K562 (cell line): Measurements from ENCODE around the gene USP16. TPM values are rescaled to one million over a fixed set of nuclear protein-coding genes. Genes with fewer than 3 reads are reported as not detected.
A peak's percentile ranks its signal among the peaks of the same experiment; 100 is the strongest.

ENCODE experiments used
- ATAC-seq: fragments of 200-7000 bp; cut with Tn5 transposase; 3 replicates; pipeline ENCODE4 v1.9.1; 2020; ENCODE audit warnings: moderate library complexity
- BruUV-seq: library from RNA; stranded (reverse); fragments of 400-500 nt; replicated peaks from 2 replicates; lab custom pipeline; 2021; lab: Mats Ljungman, UMichigan
- CTCF ChIA-PET: fragments of 300-600 bp; formaldehyde crosslinking; extraction: SDS; loops from one replicate; lab custom pipeline; 2021; ENCODE audit warnings: low intra/inter-chr PET ratio; lab: Yijun Ruan, JAX
- POLR2A ChIA-PET: fragments of 300-600, 350-650 bp; sonication (Branson Sonifier 250); formaldehyde crosslinking; extraction: SDS; loops from one replicate; lab custom pipeline; 2021; ENCODE audit warnings: antibody characterized with exemption, inconsistent platforms; lab: Yijun Ruan, JAX
- DNase-seq, 4 experiments: peaks; one replicate each; pipeline versions ENCODE4 v3.0.0 to v3.0.0-alpha.2; 2011 to 2018; ENCODE audit warnings: low spot score in 3 of 4, mixed read lengths in 3 of 4; ENCODE audit errors: extremely low read depth in 1 of 4
- FAIRE-seq: peaks from 2 replicates; lab custom pipeline; 2011; peaks lifted over from hg19 to GRCh38; lab: Jason Lieb, UNC
- H2AFZ ChIP-seq: 2 replicates; pipeline ENCODE4 v1.6.0; 2011; ENCODE audit warnings: low read depth, low read length, control low read depth, inconsistent platforms
- H3K27ac ChIP-seq: fragments of 200-600 bp; 3 replicates; pipeline ENCODE4 v1.8.0; 2011; ENCODE audit warnings: low read depth, mild to moderate bottlenecking, control low read depth, inconsistent platforms, low read length, moderate library complexity, mixed read lengths; ENCODE audit errors: extremely low read depth
- H3K27me3 ChIP-seq, 2 experiments: fragments of 300-600 bp in 1 of 2; 2 replicates in 1 of 2; 3 replicates in 1 of 2; pipeline versions ENCODE4 v1.6.0 to v1.8.0; 2011; ENCODE audit warnings: inconsistent platforms in 2 of 2, low read length in 2 of 2, mild to moderate bottlenecking in 1 of 2, mixed read lengths in 1 of 2, moderate library complexity in 1 of 2; ENCODE audit not compliant: control insufficient read depth in 2 of 2, insufficient read depth in 2 of 2
- H3K36me3 ChIP-seq: fragments of 300-600 bp; 3 replicates; pipeline ENCODE4 v1.8.0; 2011; ENCODE audit warnings: mild to moderate bottlenecking, low read length, inconsistent platforms; ENCODE audit not compliant: control insufficient read depth, insufficient read depth
- H3K4me1 ChIP-seq, 2 experiments: fragments of 200-600 bp in 1 of 2; replicated peaks in 1 of 2; 2 replicates in 1 of 2; 3 replicates in 1 of 2; pipeline versions ENCODE4 v1.5.1 to v1.8.0; 2011; ENCODE audit warnings: inconsistent platforms in 2 of 2, low read length in 2 of 2, mild to moderate bottlenecking in 1 of 2, mixed read lengths in 1 of 2, moderate library complexity in 1 of 2; ENCODE audit not compliant: control insufficient read depth in 2 of 2, insufficient read depth in 2 of 2
- H3K4me2 ChIP-seq: 2 replicates; pipeline ENCODE4 v1.6.1; 2011; ENCODE audit warnings: low read length, control low read depth, inconsistent platforms, mixed read lengths; ENCODE audit not compliant: insufficient read depth
- H3K4me3 ChIP-seq: fragments of 200-600 bp; sonication (generic), shearing (Covaris generic); 2 replicates; pipeline ENCODE4 v1.5.1; 2016; ENCODE audit warnings: control low read depth, inconsistent platforms
- H3K79me2 ChIP-seq: fragments of 200-600 bp; 3 replicates; pipeline ENCODE4 v1.8.0; 2011; ENCODE audit warnings: low read length, inconsistent platforms; ENCODE audit not compliant: control insufficient read depth, insufficient read depth
- H3K9ac ChIP-seq, 2 experiments: 2 replicates each; pipeline versions ENCODE4 v1.6.0 to v1.6.1; 2011; ENCODE audit warnings: low read depth in 2 of 2, low read length in 2 of 2, control low read depth in 1 of 2, inconsistent platforms in 1 of 2, mild to moderate bottlenecking in 1 of 2, mixed read lengths in 1 of 2; ENCODE audit not compliant: insufficient read depth in 1 of 2
- H3K9me1 ChIP-seq: one replicate; pipeline ENCODE4 v1.6.0; 2011; ENCODE audit warnings: inconsistent platforms, mild to moderate bottlenecking, low read length, moderate library complexity; ENCODE audit not compliant: control insufficient read depth, insufficient read depth
- H3K9me3 ChIP-seq: replicated peaks from 2 replicates; pipeline ENCODE4 v1.5.1; 2011; ENCODE audit warnings: low read depth, low read length, inconsistent platforms; ENCODE audit not compliant: control insufficient read depth, insufficient read depth
- H4K20me1 ChIP-seq: replicated peaks from 2 replicates; pipeline ENCODE4 v1.6.1; 2011; ENCODE audit warnings: low read length, inconsistent platforms, mixed read lengths; ENCODE audit not compliant: control insufficient read depth, insufficient read depth
- CREB5 ChIP-seq: fragments of 250-450 bp; sonication (Bioruptor Pico); IDR thresholded peaks from 2 replicates; pipeline ENCODE4 v1.5.0; 2020; ENCODE audit warnings: mild to moderate bottlenecking
- FOS ChIP-seq: IDR thresholded peaks from 3 replicates; pipeline ENCODE4 v1.6.1; 2011; ENCODE audit not compliant: insufficient read length; ENCODE audit errors: extremely low read depth
- GTF2B ChIP-seq: IDR thresholded peaks from 2 replicates; pipeline ENCODE4 v1.6.1; 2011; ENCODE audit not compliant: insufficient read length; ENCODE audit errors: extremely low read depth
- HMG20B ChIP-seq: fragments of 250-450 bp; sonication (Bioruptor Pico); IDR thresholded peaks from 2 replicates; pipeline ENCODE4 v1.5.0; 2021; ENCODE audit warnings: mild to moderate bottlenecking
- LARP7 ChIP-seq: fragments of 450-650 bp; IDR thresholded peaks from 2 replicates; pipeline ENCODE4 v1.6.1; 2016
- LCOR ChIP-seq: sonication (generic); formaldehyde crosslinking; IDR thresholded peaks from 2 replicates; pipeline ENCODE4 v1.8.0; 2022; ENCODE audit warnings: mild to moderate bottlenecking, missing genetic modification reagents
- PTRF ChIP-seq: fragments of 450-650 bp; IDR thresholded peaks from 2 replicates; pipeline ENCODE4 v1.6.1; 2016; ENCODE audit warnings: mild to moderate bottlenecking, missing genetic modification characterization, missing compliant biosample characterization
- SUPT5H ChIP-seq: fragments of 450-650 bp; IDR thresholded peaks from 2 replicates; pipeline ENCODE4 v1.6.1; 2016
- TEAD4 ChIP-seq, 2 experiments: sonication (generic) in 1 of 2; formaldehyde crosslinking in 1 of 2; IDR thresholded peaks; 2 replicates each; pipeline versions ENCODE4 v1.6.1 to v1.8.0; 2012 to 2022; ENCODE audit warnings: borderline replicate concordance in 1 of 2, inconsistent platforms in 1 of 2, low read length in 1 of 2, mild to moderate bottlenecking in 1 of 2, missing genetic modification reagents in 1 of 2
- ZNF239 ChIP-seq: fragments of 250-450 bp; sonication (Bioruptor Pico); IDR thresholded peaks from 2 replicates; pipeline ENCODE4 v1.4.0; 2020; ENCODE audit warnings: mild to moderate bottlenecking
- ZNF408 ChIP-seq: fragments of 250-450 bp; sonication (Bioruptor Pico); IDR thresholded peaks from 2 replicates; pipeline ENCODE4 v1.4.0; 2020; ENCODE audit warnings: low read depth, mild to moderate bottlenecking, moderate library complexity
- WGBS: fragments of 100-300 bp; shearing (Covaris generic); methylation state at CpG from one replicate; pipeline ENCODE4 v1.1.6; 2016; ENCODE audit warnings: low coverage, mixed read lengths; ENCODE audit not compliant: insufficient coverage; ENCODE audit errors: missing lambda C conversion rate; 5-methylcytosine and 5-hydroxymethylcytosine counted together
- in situ Hi-C: fragments of 300-500 bp; cut with MboI; formaldehyde crosslinking; loops from 4 replicates; pipeline ENCODE4 v1.15.0; 2018; ENCODE audit warnings: inconsistent platforms, mixed read lengths
- intact Hi-C: fragments of 100-400 bp; cut with micrococcal nuclease; formaldehyde crosslinking; loops from 2 replicates; pipeline ENCODE4 v1.14.2; 2022
- polyA plus RNA-seq, 8 experiments: library from polyadenylated mRNA; depleted of rRNA in 4 of 8; stranded (reverse) in 5 of 8; unstranded in 3 of 8; fragments of >200 nt; fragmentation: Nextera tagmentation in 2 of 8; fragmentation: Illumina TruSeq in 1 of 8; extraction: Ambion mirVana in 2 of 8; extraction: Trizol in 1 of 8; gene quantifications; 2 replicates each; pipeline versions ENCODE4 v1.2.1 to v1.2.3, GENCODE V29; 2011 to 2014; ENCODE audit warnings: inconsistent platforms in 1 of 8, missing spikeins in 1 of 8
- total RNA-seq, 7 experiments: library from RNA; depleted of rRNA in 6 of 7; stranded (reverse); fragments of >200 nt in 6 of 7; fragmentation: Illumina TruSeq in 2 of 7; extraction: Trizol in 2 of 7; gene quantifications; 2 replicates each; pipeline versions ENCODE4 v1.2.1 to v1.2.3, GENCODE V29; 2011 to 2021; ENCODE audit warnings: low replicate concordance in 1 of 7

USP16 gene
- total and polyA plus RNA-seq, 9 of the 15 experiments (the other 6 are each of a cell fraction or from before 2014, with no cell fraction given): 38.4 to 90.9 (median 62.8) TPM

GRCh38 chr21:29082046-29082815 is 57.8 kb downstream of the USP16 start:
- ChIA-PET POLR2A (interaction anchor here (0.6 kb wide), 1 partner anchor 9 kb away, joined by 3 read pairs; the partner anchor contains the start of gene CCT8), CTCF (no interaction called here)
- DNase-seq (no peak), FAIRE-seq (no peak), ATAC-seq (no peak)
- in situ Hi-C loops (no loop called here), intact Hi-C loops (no loop called here)
- TF ChIP-seq HMG20B (CRISPR knock-in tag): no peak
- no peak for TF ChIP-seq CREB5
- TF ChIP-seq LARP7: no peak
- TF ChIP-seq ZNF239: no peak
- TF ChIP-seq LCOR (CRISPR knock-in tag): no peak
- no peak for TF ChIP-seq TEAD4 (IDR thresholded peaks at IDR 0.05; ENCODE audit: low read length)
- TF ChIP-seq TEAD4 (CRISPR knock-in tag; IDR thresholded peaks at IDR 0.05; ENCODE audit: borderline replicate concordance): no peak
- TF ChIP-seq FOS: no peak
- no peak for TF ChIP-seq GTF2B
- no peak for TF ChIP-seq SUPT5H
- TF ChIP-seq PTRF: no peak
- TF ChIP-seq ZNF408 (CRISPR knock-in tag): no peak
- no peaks in the 10 kb centered on the region for H3K9me3 ChIP-seq
- H3K36me3 ChIP-seq: no peaks in the 10 kb centered on the region
- peaks cover 4 to 10% of the 10 kb centered on the region in 2 experiments; a peak in 4 of 5 replicates for H3K27me3 ChIP-seq
- no TSS peak for BruUV-seq
- no peaks in the 10 kb centered on the region for H3K9me1 ChIP-seq
- no peak overlapping the region for H3K4me3 ChIP-seq
- no peaks in the 10 kb centered on the region for H3K79me2 ChIP-seq
- H3K27ac ChIP-seq: no peak overlapping the region
- H3K4me1 ChIP-seq: peaks cover under 1 to 3% of the 10 kb centered on the region in 2 experiments; a peak in 3 of 5 replicates
- H3K4me2 ChIP-seq: no peak overlapping the region
- WGBS: 25% methylated on average over 3 of the region's 3 CpGs
- 0 out of 2 replicates have a peak overlapping the region, but pooled peaks have one; percentile 44 for H2AFZ ChIP-seq
- no peak overlapping the region for H3K9ac ChIP-seq
- H4K20me1 ChIP-seq: no peaks in the 10 kb centered on the region
